BLaER1 treated with 17β-estradiol and CSF1 and Interleukin-3, amounts not matched to agents 10 nM and 100 nM (cell line): ENCODE results near the gene HHIP.
"Not testable (repeated sequence)": the region's sequence is repeated elsewhere in the genome, so short reads cannot be mapped to it uniquely, and the experiment has no call there.

Source experiments
- H3K27ac ChIP-seq, 11 experiments: shearing (Covaris generic); formaldehyde crosslinking; 2 replicates each; pipeline ENCODE4 v1.8.1; 2022
- H3K27me3 ChIP-seq, 11 experiments: shearing (Covaris generic); formaldehyde crosslinking; 2 replicates each; pipeline ENCODE4 v1.8.1; 2022
- H3K36me3 ChIP-seq, 11 experiments: shearing (Covaris generic); formaldehyde crosslinking; 2 replicates each; pipeline ENCODE4 v1.8.1; 2022
- H3K4me1 ChIP-seq, 10 experiments: shearing (Covaris generic); formaldehyde crosslinking; 2 replicates each; pipeline ENCODE4 v1.8.1; 2022
- H3K4me2 ChIP-seq, 11 experiments: shearing (Covaris generic); formaldehyde crosslinking; 2 replicates each; pipeline ENCODE4 v1.8.1; 2022
- H3K4me3 ChIP-seq, 10 experiments: shearing (Covaris generic); formaldehyde crosslinking; 2 replicates each; pipeline ENCODE4 v1.8.1; 2022
- H3K9ac ChIP-seq, 11 experiments: shearing (Covaris generic); formaldehyde crosslinking; 2 replicates each; pipeline ENCODE4 v1.8.1; 2022
- H3K9me3 ChIP-seq, 11 experiments: shearing (Covaris generic); formaldehyde crosslinking; replicated peaks in 1 of 11; 2 replicates each; pipeline ENCODE4 v1.8.1; 2022
- H4K20me1 ChIP-seq, 11 experiments: shearing (Covaris generic); formaldehyde crosslinking; 2 replicates each; pipeline ENCODE4 v1.8.1; 2022
- Cebpa-rat ChIP-seq, 11 experiments: shearing (Covaris generic); IDR thresholded peaks; 2 replicates each; pipeline ENCODE4 v1.8.1; 2022

The HHIP gene

GRCh38 chr4:144778364-144778763 is 132.4 kb downstream of the HHIP start:
- peaks cover 0 to 5% (median 0%) of the 10 kb centered on the region in 11 experiments; a peak in 1 of 22 replicates for H3K9me3 ChIP-seq
- H3K27ac ChIP-seq = no peak overlapping the region
- no peaks in the 10 kb centered on the region for H3K36me3 ChIP-seq
- no peak overlapping the region for H3K9ac ChIP-seq
- H3K27me3 ChIP-seq = no peaks in the 10 kb centered on the region
- no peak overlapping the region for H3K4me3 ChIP-seq
- peaks cover 0 to 6% (median 0%) of the 10 kb centered on the region in 10 experiments; a peak in 1 of 20 replicates for H3K4me1 ChIP-seq
- no peak overlapping the region for H3K4me2 ChIP-seq
- TF ChIP-seq Cebpa-rat (IDR thresholded peaks at IDR 0.05) = no peak
- H4K20me1 ChIP-seq = no peaks in the 10 kb centered on the region

GRCh38 chr4:144782345-144782744 is 136.4 kb downstream of the HHIP start:
- H3K4me1 ChIP-seq = peaks cover 0 to 6% (median 0%) of the 10 kb centered on the region in 10 experiments; a peak in 1 of 20 replicates
- H3K4me3 ChIP-seq = no peak overlapping the region
- no peaks in the 10 kb centered on the region for H3K36me3 ChIP-seq
- TF ChIP-seq Cebpa-rat (IDR thresholded peaks at IDR 0.05) = no peak
- H4K20me1 ChIP-seq = no peaks in the 10 kb centered on the region
- H3K9me3 ChIP-seq = 0 out of 22 replicates have a peak, but pooled peaks cover 0 to under 1% (median 0%) of the 10 kb centered on the region in 11 experiments
- no peak overlapping the region for H3K9ac ChIP-seq
- H3K27me3 ChIP-seq = no peaks in the 10 kb centered on the region
- no peak overlapping the region for H3K4me2 ChIP-seq
- H3K27ac ChIP-seq = no peak overlapping the region

- no peak overlapping the region for H3K9ac ChIP-seq
- no peak for TF ChIP-seq Cebpa-rat (IDR thresholded peaks at IDR 0.05)
- H4K20me1 ChIP-seq = no peaks in the 10 kb centered on the region
- H3K9me3 ChIP-seq = 0 out of 22 replicates have a peak, but pooled peaks cover 0 to 6% (median 0%) of the 10 kb centered on the region in 11 experiments
- H3K27me3 ChIP-seq = no peaks in the 10 kb centered on the region
- H3K27ac ChIP-seq = no peak overlapping the region
- H3K36me3 ChIP-seq = no peaks in the 10 kb centered on the region
- H3K4me1 ChIP-seq = no peaks in the 10 kb centered on the region
- H3K4me2 ChIP-seq = no peak overlapping the region
- no peak overlapping the region for H3K4me3 ChIP-seq
Measured at GRCh38 chr4:144785961-144786360, 140.0 kb downstream of the HHIP start.

- no peak overlapping the region for H3K9ac ChIP-seq
- no peaks in the 10 kb centered on the region for H3K27me3 ChIP-seq
- no peak overlapping the region for H3K27ac ChIP-seq
- no peaks in the 10 kb centered on the region for H4K20me1 ChIP-seq
- no peak for TF ChIP-seq Cebpa-rat (IDR thresholded peaks at IDR 0.05)
- no peaks in the 10 kb centered on the region for H3K36me3 ChIP-seq
- no peak overlapping the region for H3K4me3 ChIP-seq
- peaks cover 6 to 14% (median 10%) of the 10 kb centered on the region in 11 experiments; a peak in 10 of 22 replicates for H3K9me3 ChIP-seq
- no peak overlapping the region for H3K4me2 ChIP-seq
- H3K4me1 ChIP-seq = no peaks in the 10 kb centered on the region
Measured at GRCh38 chr4:144787365-144788258, 141.7 kb downstream of the HHIP start.

- Histone ChIP-seq H3K27ac (no peak overlapping the region), H4K20me1 (no peaks in the 10 kb centered on the region), H3K9ac (no peak overlapping the region), H3K36me3 (no peaks in the 10 kb centered on the region), H3K9me3 (peaks cover 6 to 14% (median 10%) of the 10 kb centered on the region in 11 experiments; a peak in 10 of 22 replicates), H3K27me3 (no peaks in the 10 kb centered on the region), H3K4me3 (no peak overlapping the region), H3K4me2 (no peak overlapping the region), H3K4me1 (no peaks in the 10 kb centered on the region)
- no peak for TF ChIP-seq Cebpa-rat (IDR thresholded peaks at IDR 0.05)
Measured at GRCh38 chr4:144788469-144788868, 142.5 kb downstream of the HHIP start.

- H3K9me3 ChIP-seq = peaks cover 7 to 14% (median 10%) of the 10 kb centered on the region in 11 experiments; a peak in 11 of 22 replicates
- H3K4me2 ChIP-seq, H4K20me1 ChIP-seq, H3K36me3 ChIP-seq, H3K27me3 ChIP-seq, H3K4me3 ChIP-seq, H3K4me1 ChIP-seq, H3K9ac ChIP-seq, H3K27ac ChIP-seq: not testable (repeated sequence)
Measured at GRCh38 chr4:144791933-144792332, 146.0 kb downstream of the HHIP start.
